ENCODE results near the gene EVL. TPM values are rescaled to one million over a fixed set of nuclear protein-coding genes. Genes with fewer than 3 reads are reported as not detected.

EVL gene
- total RNA-seq, 2 experiments from 2014 or later: 660 to 678 TPM

DNA sequence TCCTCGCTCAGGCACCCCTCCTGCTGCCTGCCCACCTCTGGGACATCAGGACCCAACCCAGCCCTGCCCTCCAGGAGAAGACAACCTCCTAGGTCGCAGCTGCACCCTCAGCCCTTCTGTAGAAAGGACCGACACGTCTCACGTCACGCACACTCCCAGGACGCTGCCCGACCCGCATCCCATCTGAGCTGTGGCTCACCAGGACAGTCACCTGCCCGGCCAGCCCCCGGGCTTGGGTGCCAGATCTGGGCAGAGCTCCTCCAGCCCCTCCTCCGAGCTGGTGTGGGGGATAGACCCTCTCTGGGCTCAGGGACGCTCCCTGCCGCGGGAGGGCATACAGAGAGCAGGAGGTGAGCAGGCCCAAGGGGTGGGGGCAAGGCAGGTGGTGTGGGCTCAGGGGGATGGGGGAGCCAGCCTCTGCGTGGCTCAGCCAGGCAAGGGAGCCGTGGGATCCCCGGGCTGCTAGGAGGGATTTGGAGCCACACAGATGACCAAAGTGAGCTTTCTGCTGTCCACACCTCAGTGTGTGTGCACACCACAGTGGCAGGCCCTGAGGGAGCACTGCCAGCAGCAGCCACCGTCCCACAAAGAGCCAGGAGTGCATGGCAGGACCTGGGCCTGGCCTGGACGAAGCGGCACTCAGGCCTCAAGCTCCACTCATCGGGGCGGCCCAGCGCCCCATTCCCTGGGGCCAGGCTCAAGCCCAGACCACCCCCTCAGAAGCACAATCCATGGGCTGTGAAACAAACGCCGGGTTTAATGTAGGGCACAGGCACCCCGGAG is 80.7 kb downstream of the EVL start:
- Histone ChIP-seq H3K4me3 (ENCODE audit: low read length) (no peak overlapping the region), H3K36me3 (ENCODE audit: insufficient read depth, low read length) (peaks cover 36% of the 10 kb centered on the region), H3K27ac (ENCODE audit: low read depth in 1 of 2, low read length in 2 of 2) (peak overlapping the region in 1 of 2 donors; percentile 22), H3K9me3 (ENCODE audit: control insufficient read depth in 1 of 2, insufficient read depth in 1 of 2, low read length in 2 of 2) (peaks cover 0 to 10% of the 10 kb centered on the region in 2 experiments), H3K27me3 (ENCODE audit: control insufficient read depth in 1 of 2, insufficient read depth in 2 of 2, low read length in 2 of 2) (no peaks in the 10 kb centered on the region), H3K4me1 (ENCODE audit: insufficient read depth, low read length) (peaks cover 43% of the 10 kb centered on the region)
- Mint-ChIP-seq H3K4me1 (ENCODE audit: low read depth) (peaks cover 25% of the 10 kb centered on the region), H3K27me3 (no peaks in the 10 kb centered on the region), H3K4me3 (peak overlapping the region; percentile 20), H3K36me3 (ENCODE audit: low read depth) (peaks cover 23% of the 10 kb centered on the region), H3K9me3 (no peaks in the 10 kb centered on the region), H3K27ac (peak overlapping the region; percentile 85)
- no peak for ATAC-seq (ENCODE audit: poor library complexity)
- ChIA-PET CTCF (interaction anchor here (0.6 to 2.3 kb wide), 4 partner anchors 10 to 94 kb away, joined by 3 to 11 read pairs (median 4); no protein-coding TSS in a partner anchor), POLR2A (interaction anchor here (1.0 to 3.1 kb wide), 6 partner anchors 10 to 80 kb away, joined by 3 to 12 read pairs (median 4); no protein-coding TSS in a partner anchor)
- TF ChIP-seq, protein P1, sequence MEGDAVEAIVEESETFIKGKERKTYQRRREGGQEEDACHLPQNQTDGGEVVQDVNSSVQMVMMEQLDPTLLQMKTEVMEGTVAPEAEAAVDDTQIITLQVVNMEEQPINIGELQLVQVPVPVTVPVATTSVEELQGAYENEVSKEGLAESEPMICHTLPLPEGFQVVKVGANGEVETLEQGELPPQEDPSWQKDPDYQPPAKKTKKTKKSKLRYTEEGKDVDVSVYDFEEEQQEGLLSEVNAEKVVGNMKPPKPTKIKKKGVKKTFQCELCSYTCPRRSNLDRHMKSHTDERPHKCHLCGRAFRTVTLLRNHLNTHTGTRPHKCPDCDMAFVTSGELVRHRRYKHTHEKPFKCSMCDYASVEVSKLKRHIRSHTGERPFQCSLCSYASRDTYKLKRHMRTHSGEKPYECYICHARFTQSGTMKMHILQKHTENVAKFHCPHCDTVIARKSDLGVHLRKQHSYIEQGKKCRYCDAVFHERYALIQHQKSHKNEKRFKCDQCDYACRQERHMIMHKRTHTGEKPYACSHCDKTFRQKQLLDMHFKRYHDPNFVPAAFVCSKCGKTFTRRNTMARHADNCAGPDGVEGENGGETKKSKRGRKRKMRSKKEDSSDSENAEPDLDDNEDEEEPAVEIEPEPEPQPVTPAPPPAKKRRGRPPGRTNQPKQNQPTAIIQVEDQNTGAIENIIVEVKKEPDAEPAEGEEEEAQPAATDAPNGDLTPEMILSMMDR (IDR thresholded peaks at IDR 0.05): no peak
- intact Hi-C loops (cut with DNase I, micrococcal nuclease): loop anchor here in 1 of 2 experiments (2.0 kb wide), 2 partner anchors 47 to 231 kb away; partner anchors contain the start of gene WDR25
- DNase-seq: peak in 1 of 14 experiments; percentile 28

DNA sequence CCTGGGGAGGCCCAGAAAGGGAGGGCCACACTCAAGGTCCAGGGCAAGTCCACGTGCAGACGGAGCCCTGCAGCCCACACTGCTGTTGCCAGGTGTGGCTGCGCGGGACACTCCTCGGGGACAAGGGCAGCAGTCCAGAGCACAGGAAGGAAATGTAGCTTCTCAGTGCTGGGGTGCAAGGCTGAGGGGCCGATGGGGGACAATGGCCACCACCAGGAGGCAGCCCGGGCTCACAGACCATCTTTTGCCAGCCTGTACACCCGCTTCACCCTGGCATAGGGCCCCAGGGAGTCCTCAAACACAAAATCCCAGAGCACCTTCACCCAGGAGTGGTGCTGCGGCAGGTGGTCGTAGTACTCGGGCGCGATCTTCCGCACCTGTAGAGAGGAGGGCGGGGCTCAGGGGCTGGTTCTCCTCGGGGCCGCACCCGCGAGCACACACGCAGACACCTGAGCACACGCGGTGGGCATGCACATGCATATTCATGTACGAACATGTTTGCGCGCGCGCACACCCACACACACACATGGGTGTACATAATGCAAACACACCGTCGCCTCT is 81.4 kb downstream of the EVL start:
- ATAC-seq (ENCODE audit: poor library complexity): peak; percentile 29
- intact Hi-C loops (cut with DNase I, micrococcal nuclease): loop anchor here in 1 of 2 experiments (2.0 kb wide), 2 partner anchors 46 to 230 kb away; partner anchors contain the start of gene WDR25
- Mint-ChIP-seq H3K4me1 (ENCODE audit: low read depth) (peaks cover 25% of the 10 kb centered on the region), H3K27ac (peak overlapping the region; percentile 85), H3K9me3 (no peaks in the 10 kb centered on the region), H3K4me3 (no peak overlapping the region), H3K27me3 (no peaks in the 10 kb centered on the region), H3K36me3 (ENCODE audit: low read depth) (peaks cover 15% of the 10 kb centered on the region)
- DNase-seq: peak in 8 of 14 experiments; percentile 21 to 62 (median 31)
- Histone ChIP-seq H3K27ac (ENCODE audit: low read depth in 1 of 2, low read length in 2 of 2) (peak overlapping the region in 1 of 2 donors; percentile 22), H3K9me3 (ENCODE audit: control insufficient read depth in 1 of 2, insufficient read depth in 1 of 2, low read length in 2 of 2) (peaks cover 0 to 10% of the 10 kb centered on the region in 2 experiments), H3K27me3 (ENCODE audit: control insufficient read depth in 1 of 2, insufficient read depth in 2 of 2, low read length in 2 of 2) (no peaks in the 10 kb centered on the region), H3K4me3 (ENCODE audit: low read length) (peak overlapping the region; percentile 20), H3K36me3 (ENCODE audit: insufficient read depth, low read length) (peaks cover 29% of the 10 kb centered on the region), H3K4me1 (ENCODE audit: insufficient read depth, low read length) (peaks cover 36% of the 10 kb centered on the region)
- CTCF ChIA-PET: interaction anchor here (0.6 to 2.3 kb wide), 4 partner anchors 9 to 94 kb away, joined by 3 to 11 read pairs (median 4); no protein-coding TSS in a partner anchor
- TF ChIP-seq, protein P1 (IDR thresholded peaks at IDR 0.05): peak; percentile 21
- POLR2A ChIA-PET: interaction anchor here (1.0 to 3.1 kb wide), 9 partner anchors 10 to 81 kb away, joined by 3 to 12 read pairs (median 4); partner anchors contain the start of gene DEGS2

- Mint-ChIP-seq H3K4me3 (peak overlapping the region; percentile 60), H3K4me1 (ENCODE audit: low read depth) (peaks cover 25% of the 10 kb centered on the region), H3K27ac (peak overlapping the region; percentile 85), H3K36me3 (ENCODE audit: low read depth) (peaks cover 9% of the 10 kb centered on the region), H3K9me3 (no peaks in the 10 kb centered on the region), H3K27me3 (no peaks in the 10 kb centered on the region)
- Histone ChIP-seq H3K27ac (ENCODE audit: low read depth in 1 of 2, low read length in 2 of 2) (peak overlapping the region in 1 of 2 donors; percentile 21), H3K4me1 (ENCODE audit: insufficient read depth, low read length) (peaks cover 32% of the 10 kb centered on the region), H3K9me3 (ENCODE audit: control insufficient read depth in 1 of 2, insufficient read depth in 1 of 2, low read length in 2 of 2) (peaks cover 0 to 10% of the 10 kb centered on the region in 2 experiments), H3K4me3 (ENCODE audit: low read length) (peak overlapping the region; percentile 20), H3K36me3 (ENCODE audit: insufficient read depth, low read length) (peaks cover 23% of the 10 kb centered on the region), H3K27me3 (ENCODE audit: control insufficient read depth in 1 of 2, insufficient read depth in 2 of 2, low read length in 2 of 2) (no peaks in the 10 kb centered on the region)
- POLR2A ChIA-PET: interaction anchor here (1.1 to 3.1 kb wide), 6 partner anchors 9 to 81 kb away, joined by 3 to 12 read pairs (median 5); partner anchors contain the start of gene DEGS2
- DNase-seq: peak; percentile 33 to 84 (median 60)
- TF ChIP-seq, protein P1 (IDR thresholded peaks at IDR 0.05): no peak
- CTCF ChIA-PET: interaction anchor here (1.0 to 2.3 kb wide), 2 partner anchors 10 to 45 kb away, joined by 4 to 11 read pairs; no protein-coding TSS in a partner anchor
- ATAC-seq (ENCODE audit: poor library complexity): peak; percentile 62
- intact Hi-C loops (cut with DNase I, micrococcal nuclease): loop anchor here in 1 of 2 experiments (2.0 kb wide), 2 partner anchors 46 to 230 kb away; partner anchors contain the start of gene WDR25
Observed at GRCh38 chr14:100147181-100147631, 82.0 kb downstream of the EVL start.
